ENCODE measurements around the gene C2orf72.
A peak's percentile ranks its signal among the peaks of the same experiment; 100 is the strongest.

Gene C2orf72

GRCh38 chr2:231037202-231037730 lies at the start of gene C2orf72:
TSS of gene C2orf72 (plus strand) at chr2:231037523. CDS start at chr2:231037566, 43 bp downstream.
- Histone ChIP-seq H3K4me1 (ENCODE audit: control insufficient read depth, insufficient read depth, low read length) (no peaks in the 10 kb centered on the region), H3K27me3 (ENCODE audit: control insufficient read depth, insufficient read depth, low read length) (peaks cover 54% of the 10 kb centered on the region), H3K36me3 (ENCODE audit: control insufficient read depth, insufficient read depth, low read length) (no peaks in the 10 kb centered on the region), H3K9ac (ENCODE audit: low read depth, low read length) (no peak within 1 kb of the TSS), H3K9me3 (ENCODE audit: control insufficient read depth, insufficient read depth, low read length) (no peaks in the 10 kb centered on the region), H3K4me3 (ENCODE audit: low read depth, low read length) (peak within 1 kb of the TSS; percentile 63)

- Histone ChIP-seq H3K36me3 (ENCODE audit: control insufficient read depth, insufficient read depth, low read length) (no peaks in the 10 kb centered on the region), H3K27me3 (ENCODE audit: control insufficient read depth, insufficient read depth, low read length) (no peaks in the 10 kb centered on the region), H3K9me3 (ENCODE audit: control insufficient read depth, insufficient read depth, low read length) (no peaks in the 10 kb centered on the region), H3K9ac (ENCODE audit: low read depth, low read length) (no peak overlapping the region), H3K4me1 (ENCODE audit: control insufficient read depth, insufficient read depth, low read length) (peaks cover 5% of the 10 kb centered on the region), H3K4me3 (ENCODE audit: low read depth, low read length) (no peak overlapping the region)
Observed at GRCh38 chr2:230989731-230990130, 47.6 kb upstream of the C2orf72 start.

- no peak overlapping the region for H3K4me3 ChIP-seq (ENCODE audit: low read depth, low read length)
- H3K36me3 ChIP-seq (ENCODE audit: control insufficient read depth, insufficient read depth, low read length) = no peaks in the 10 kb centered on the region
- H3K27me3 ChIP-seq (ENCODE audit: control insufficient read depth, insufficient read depth, low read length) = no peaks in the 10 kb centered on the region
- peaks cover 5% of the 10 kb centered on the region for H3K4me1 ChIP-seq (ENCODE audit: control insufficient read depth, insufficient read depth, low read length)
- no peaks in the 10 kb centered on the region for H3K9me3 ChIP-seq (ENCODE audit: control insufficient read depth, insufficient read depth, low read length)
- H3K9ac ChIP-seq (ENCODE audit: low read depth, low read length) = no peak overlapping the region
Observed at GRCh38 chr2:230990131-230990898, 47.0 kb upstream of the C2orf72 start.

GRCh38 chr2:230990899-230991150 lies 46.5 kb upstream of the C2orf72 start:
- Histone ChIP-seq H3K27me3 (ENCODE audit: control insufficient read depth, insufficient read depth, low read length) (no peaks in the 10 kb centered on the region), H3K36me3 (ENCODE audit: control insufficient read depth, insufficient read depth, low read length) (no peaks in the 10 kb centered on the region), H3K4me3 (ENCODE audit: low read depth, low read length) (no peak overlapping the region), H3K4me1 (ENCODE audit: control insufficient read depth, insufficient read depth, low read length) (peaks cover 2% of the 10 kb centered on the region), H3K9me3 (ENCODE audit: control insufficient read depth, insufficient read depth, low read length) (no peaks in the 10 kb centered on the region), H3K9ac (ENCODE audit: low read depth, low read length) (no peak overlapping the region)

- no peak overlapping the region for H3K4me3 ChIP-seq (ENCODE audit: low read depth, low read length)
- peaks cover 2% of the 10 kb centered on the region for H3K4me1 ChIP-seq (ENCODE audit: control insufficient read depth, insufficient read depth, low read length)
- no peaks in the 10 kb centered on the region for H3K9me3 ChIP-seq (ENCODE audit: control insufficient read depth, insufficient read depth, low read length)
- no peaks in the 10 kb centered on the region for H3K36me3 ChIP-seq (ENCODE audit: control insufficient read depth, insufficient read depth, low read length)
- H3K9ac ChIP-seq (ENCODE audit: low read depth, low read length) = no peak overlapping the region
- no peaks in the 10 kb centered on the region for H3K27me3 ChIP-seq (ENCODE audit: control insufficient read depth, insufficient read depth, low read length)
Observed at GRCh38 chr2:230991598-230991997, 45.7 kb upstream of the C2orf72 start.

GRCh38 chr2:230995821-230996220 lies 41.5 kb upstream of the C2orf72 start, which contains the start of gene SPATA3:
TSS of gene SPATA3 (plus strand) at chr2:230996121. CDS start at chr2:230996234, 113 bp downstream.
- H3K9ac ChIP-seq (ENCODE audit: low read depth, low read length) = no peak within 1 kb of the TSS

GRCh38 chr2:230996661-230997060 lies 40.7 kb upstream of the C2orf72 start:
- Histone ChIP-seq H3K27me3 (ENCODE audit: control insufficient read depth, insufficient read depth, low read length) (peaks cover 11% of the 10 kb centered on the region), H3K4me1 (ENCODE audit: control insufficient read depth, insufficient read depth, low read length) (no peaks in the 10 kb centered on the region), H3K4me3 (ENCODE audit: low read depth, low read length) (no peak overlapping the region), H3K9ac (ENCODE audit: low read depth, low read length) (no peak overlapping the region), H3K36me3 (ENCODE audit: control insufficient read depth, insufficient read depth, low read length) (no peaks in the 10 kb centered on the region), H3K9me3 (ENCODE audit: control insufficient read depth, insufficient read depth, low read length) (no peaks in the 10 kb centered on the region)

More at GRCh38 chr2:230995821-230996220, 41.5 kb upstream of the C2orf72 start, which contains the start of gene SPATA3:
- Histone ChIP-seq H3K27me3 (ENCODE audit: control insufficient read depth, insufficient read depth, low read length) (peaks cover 9% of the 10 kb centered on the region), H3K36me3 (ENCODE audit: control insufficient read depth, insufficient read depth, low read length) (no peaks in the 10 kb centered on the region), H3K9me3 (ENCODE audit: control insufficient read depth, insufficient read depth, low read length) (no peaks in the 10 kb centered on the region), H3K4me1 (ENCODE audit: control insufficient read depth, insufficient read depth, low read length) (no peaks in the 10 kb centered on the region), H3K4me3 (ENCODE audit: low read depth, low read length) (no peak within 1 kb of the TSS)

- Histone ChIP-seq H3K9me3 (ENCODE audit: control insufficient read depth, insufficient read depth, low read length) (no peaks in the 10 kb centered on the region), H3K9ac (ENCODE audit: low read depth, low read length) (no peak overlapping the region), H3K27me3 (ENCODE audit: control insufficient read depth, insufficient read depth, low read length) (peaks cover 11% of the 10 kb centered on the region), H3K4me1 (ENCODE audit: control insufficient read depth, insufficient read depth, low read length) (no peaks in the 10 kb centered on the region), H3K4me3 (ENCODE audit: low read depth, low read length) (no peak overlapping the region), H3K36me3 (ENCODE audit: control insufficient read depth, insufficient read depth, low read length) (no peaks in the 10 kb centered on the region)
Observed at GRCh38 chr2:230998882-230999281, 38.4 kb upstream of the C2orf72 start.

- Histone ChIP-seq H3K9me3 (ENCODE audit: control insufficient read depth, insufficient read depth, low read length) (no peaks in the 10 kb centered on the region), H3K36me3 (ENCODE audit: control insufficient read depth, insufficient read depth, low read length) (no peaks in the 10 kb centered on the region), H3K4me3 (ENCODE audit: low read depth, low read length) (no peak overlapping the region), H3K27me3 (ENCODE audit: control insufficient read depth, insufficient read depth, low read length) (peaks cover 11% of the 10 kb centered on the region), H3K4me1 (ENCODE audit: control insufficient read depth, insufficient read depth, low read length) (no peaks in the 10 kb centered on the region), H3K9ac (ENCODE audit: low read depth, low read length) (no peak overlapping the region)
Observed at GRCh38 chr2:230999477-230999876, 37.8 kb upstream of the C2orf72 start.

- H3K9me3 ChIP-seq (ENCODE audit: control insufficient read depth, insufficient read depth, low read length) = no peaks in the 10 kb centered on the region
- no peak overlapping the region for H3K9ac ChIP-seq (ENCODE audit: low read depth, low read length)
- H3K4me1 ChIP-seq (ENCODE audit: control insufficient read depth, insufficient read depth, low read length) = no peaks in the 10 kb centered on the region
- H3K36me3 ChIP-seq (ENCODE audit: control insufficient read depth, insufficient read depth, low read length) = no peaks in the 10 kb centered on the region
- H3K4me3 ChIP-seq (ENCODE audit: low read depth, low read length) = no peak overlapping the region
- peaks cover 11% of the 10 kb centered on the region for H3K27me3 ChIP-seq (ENCODE audit: control insufficient read depth, insufficient read depth, low read length)
Observed at GRCh38 chr2:231000211-231000904, 37.0 kb upstream of the C2orf72 start.

- no peak overlapping the region for H3K9ac ChIP-seq (ENCODE audit: low read depth, low read length)
- H3K9me3 ChIP-seq (ENCODE audit: control insufficient read depth, insufficient read depth, low read length) = no peaks in the 10 kb centered on the region
- H3K4me1 ChIP-seq (ENCODE audit: control insufficient read depth, insufficient read depth, low read length) = no peaks in the 10 kb centered on the region
- no peaks in the 10 kb centered on the region for H3K36me3 ChIP-seq (ENCODE audit: control insufficient read depth, insufficient read depth, low read length)
- no peak overlapping the region for H3K4me3 ChIP-seq (ENCODE audit: low read depth, low read length)
- peaks cover 11% of the 10 kb centered on the region for H3K27me3 ChIP-seq (ENCODE audit: control insufficient read depth, insufficient read depth, low read length)
Observed at GRCh38 chr2:231001036-231001435, 36.3 kb upstream of the C2orf72 start.

- Histone ChIP-seq H3K4me3 (ENCODE audit: low read depth, low read length) (no peak overlapping the region), H3K27me3 (ENCODE audit: control insufficient read depth, insufficient read depth, low read length) (peaks cover 11% of the 10 kb centered on the region), H3K36me3 (ENCODE audit: control insufficient read depth, insufficient read depth, low read length) (no peaks in the 10 kb centered on the region), H3K9me3 (ENCODE audit: control insufficient read depth, insufficient read depth, low read length) (no peaks in the 10 kb centered on the region), H3K9ac (ENCODE audit: low read depth, low read length) (no peak overlapping the region), H3K4me1 (ENCODE audit: control insufficient read depth, insufficient read depth, low read length) (no peaks in the 10 kb centered on the region)
Observed at GRCh38 chr2:231001921-231002320, 35.4 kb upstream of the C2orf72 start.

Data from iPS-15b (cell line).